Stimulated activated CD4-positive, alpha-beta T cell treated with anti-CD3 and anti-CD28 coated beads, Interleukin-4, amount 100 ng/mL, for 1 hour (primary cell): Measurements from ENCODE around the gene POU6F2.

Experiments
- DNase-seq: peaks from one replicate; pipeline ENCODE4 v3.0.0-alpha.2; 2020

Gene POU6F2

GRCh38 chr7:39198556-39198955 lies 220.8 kb downstream of the POU6F2 start:
- no peak for DNase-seq

GRCh38 chr7:39199006-39199405 lies 221.3 kb downstream of the POU6F2 start:
- DNase-seq: no peak

GRCh38 chr7:39199951-39200350 lies 222.2 kb downstream of the POU6F2 start:
- DNase-seq: no peak

GRCh38 chr7:39202041-39202440 lies 224.3 kb downstream of the POU6F2 start:
- DNase-seq: no peak

GRCh38 chr7:39210362-39210761 lies 232.7 kb downstream of the POU6F2 start:
- DNase-seq: no peak

- DNase-seq: no peak
Measured at GRCh38 chr7:39211581-39211980, 233.9 kb downstream of the POU6F2 start.

GRCh38 chr7:39212876-39213275 lies 235.2 kb downstream of the POU6F2 start:
- DNase-seq: no peak

- no peak for DNase-seq
Measured at GRCh38 chr7:39217783-39218182, 240.1 kb downstream of the POU6F2 start.

- no peak for DNase-seq
Measured at GRCh38 chr7:39219869-39220268, 242.2 kb downstream of the POU6F2 start.

- no peak for DNase-seq
Measured at GRCh38 chr7:39221901-39222300, 244.2 kb downstream of the POU6F2 start.

GRCh38 chr7:39228946-39229345 lies 251.2 kb downstream of the POU6F2 start:
- no peak for DNase-seq

- DNase-seq: no peak
Measured at GRCh38 chr7:39233851-39234529, 256.3 kb downstream of the POU6F2 start.

GRCh38 chr7:39238234-39238869 lies 260.6 kb downstream of the POU6F2 start:
- DNase-seq: no peak

- DNase-seq: no peak
Measured at GRCh38 chr7:39240864-39241263, 263.2 kb downstream of the POU6F2 start.

- no peak for DNase-seq
Measured at GRCh38 chr7:39247576-39247975, 269.9 kb downstream of the POU6F2 start.

- DNase-seq: no peak
Measured at GRCh38 chr7:39248041-39248691, 270.5 kb downstream of the POU6F2 start.

GRCh38 chr7:39248692-39249090 lies 271.0 kb downstream of the POU6F2 start:
- no peak for DNase-seq

- DNase-seq: no peak
Measured at GRCh38 chr7:39249635-39250152, 272.0 kb downstream of the POU6F2 start.

- no peak for DNase-seq
Measured at GRCh38 chr7:39252916-39253315, 275.2 kb downstream of the POU6F2 start.

GRCh38 chr7:39259391-39260003 lies 281.8 kb downstream of the POU6F2 start:
- no peak for DNase-seq

- no peak for DNase-seq
Measured at GRCh38 chr7:39260279-39260844, 282.7 kb downstream of the POU6F2 start.

GRCh38 chr7:39261771-39262170 lies 284.1 kb downstream of the POU6F2 start:
- DNase-seq: no peak
